ENCODE results near the gene CADPS2. TPM values are rescaled to one million over a fixed set of nuclear protein-coding genes. Genes with fewer than 3 reads are reported as not detected.

CADPS2 gene
- total RNA-seq, 1 donor from 2014 or later = 0.22 TPM

DNA sequence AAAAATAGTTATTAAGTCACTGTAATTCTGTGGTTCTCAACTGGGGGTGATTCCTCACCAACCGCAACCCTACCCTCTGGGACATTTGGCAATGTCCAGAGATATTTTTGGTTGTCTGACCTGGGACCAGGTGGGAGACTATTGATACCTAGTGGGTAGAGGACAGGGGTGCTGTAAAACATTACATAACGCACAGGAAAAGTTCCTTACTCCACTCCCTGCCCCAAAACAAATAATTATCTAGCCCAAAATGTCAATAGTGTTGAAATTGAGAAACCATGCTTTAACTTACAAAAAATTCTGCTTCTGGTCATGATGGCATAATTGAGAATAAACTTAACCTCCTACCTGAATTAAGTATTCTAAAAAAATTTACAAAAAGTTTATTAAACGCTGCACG lies 404.0 kb downstream of the CADPS2 start:
- H3K27me3 Mint-ChIP-seq (ENCODE audit: unreplicated experiment) = no peaks in the 10 kb centered on the region
- no peaks in the 10 kb centered on the region for H3K9me3 Mint-ChIP-seq (ENCODE audit: unreplicated experiment)
- no peak overlapping the region for H3K27ac Mint-ChIP-seq (ENCODE audit: unreplicated experiment)

GRCh38 chr7:122470859-122471258 lies 415.4 kb downstream of the CADPS2 start:
- H3K9me3 Mint-ChIP-seq (ENCODE audit: unreplicated experiment) = no peaks in the 10 kb centered on the region
- no peak for DNase-seq
- H3K36me3 Mint-ChIP-seq (ENCODE audit: unreplicated experiment) = no peaks in the 10 kb centered on the region
- H3K27ac Mint-ChIP-seq (ENCODE audit: unreplicated experiment) = no peak overlapping the region
- no peak overlapping the region for H3K4me3 Mint-ChIP-seq (ENCODE audit: unreplicated experiment)
- TF ChIP-seq, protein P1, sequence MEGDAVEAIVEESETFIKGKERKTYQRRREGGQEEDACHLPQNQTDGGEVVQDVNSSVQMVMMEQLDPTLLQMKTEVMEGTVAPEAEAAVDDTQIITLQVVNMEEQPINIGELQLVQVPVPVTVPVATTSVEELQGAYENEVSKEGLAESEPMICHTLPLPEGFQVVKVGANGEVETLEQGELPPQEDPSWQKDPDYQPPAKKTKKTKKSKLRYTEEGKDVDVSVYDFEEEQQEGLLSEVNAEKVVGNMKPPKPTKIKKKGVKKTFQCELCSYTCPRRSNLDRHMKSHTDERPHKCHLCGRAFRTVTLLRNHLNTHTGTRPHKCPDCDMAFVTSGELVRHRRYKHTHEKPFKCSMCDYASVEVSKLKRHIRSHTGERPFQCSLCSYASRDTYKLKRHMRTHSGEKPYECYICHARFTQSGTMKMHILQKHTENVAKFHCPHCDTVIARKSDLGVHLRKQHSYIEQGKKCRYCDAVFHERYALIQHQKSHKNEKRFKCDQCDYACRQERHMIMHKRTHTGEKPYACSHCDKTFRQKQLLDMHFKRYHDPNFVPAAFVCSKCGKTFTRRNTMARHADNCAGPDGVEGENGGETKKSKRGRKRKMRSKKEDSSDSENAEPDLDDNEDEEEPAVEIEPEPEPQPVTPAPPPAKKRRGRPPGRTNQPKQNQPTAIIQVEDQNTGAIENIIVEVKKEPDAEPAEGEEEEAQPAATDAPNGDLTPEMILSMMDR (IDR thresholded peaks at IDR 0.05; ENCODE audit: partially characterized antibody, unreplicated experiment) = no peak
- H3K4me1 Mint-ChIP-seq (ENCODE audit: low read depth, unreplicated experiment) = no peaks in the 10 kb centered on the region
- no peaks in the 10 kb centered on the region for H3K27me3 Mint-ChIP-seq (ENCODE audit: unreplicated experiment)

More for the DNA sequence above, 404.0 kb downstream of the CADPS2 start:
- DNase-seq = no peak
- no peak overlapping the region for H3K4me3 Mint-ChIP-seq (ENCODE audit: unreplicated experiment)
- H3K4me1 Mint-ChIP-seq (ENCODE audit: low read depth, unreplicated experiment) = no peaks in the 10 kb centered on the region
- TF ChIP-seq, protein P1 (IDR thresholded peaks at IDR 0.05; ENCODE audit: partially characterized antibody, unreplicated experiment) = no peak
- H3K36me3 Mint-ChIP-seq (ENCODE audit: unreplicated experiment) = no peaks in the 10 kb centered on the region

DNA sequence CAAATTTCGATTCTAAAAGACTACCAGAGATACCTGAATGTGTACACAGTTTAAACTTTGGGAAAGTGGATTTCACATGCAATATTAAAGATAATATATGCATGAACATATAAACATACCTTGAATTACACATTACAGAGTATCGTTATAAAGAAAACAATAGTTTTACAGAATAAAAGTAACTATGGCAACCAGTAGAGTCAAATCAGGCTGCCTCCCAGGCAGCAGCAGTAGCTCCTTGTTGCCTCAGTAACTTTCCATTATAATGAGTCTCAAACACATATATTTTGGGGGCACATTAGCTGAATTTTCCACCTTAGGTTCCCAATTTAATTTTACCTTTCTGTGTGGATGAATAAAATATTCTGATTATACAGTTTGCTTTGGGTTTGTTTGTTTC lies 417.3 kb downstream of the CADPS2 start:
- H3K27ac Mint-ChIP-seq (ENCODE audit: unreplicated experiment) = no peak overlapping the region
- no peaks in the 10 kb centered on the region for H3K36me3 Mint-ChIP-seq (ENCODE audit: unreplicated experiment)
- H3K27me3 Mint-ChIP-seq (ENCODE audit: unreplicated experiment) = peaks cover 1% of the 10 kb centered on the region
- no peaks in the 10 kb centered on the region for H3K9me3 Mint-ChIP-seq (ENCODE audit: unreplicated experiment)
- TF ChIP-seq, protein P1 (IDR thresholded peaks at IDR 0.05; ENCODE audit: partially characterized antibody, unreplicated experiment) = no peak
- H3K4me3 Mint-ChIP-seq (ENCODE audit: unreplicated experiment) = no peak overlapping the region
- no peak for DNase-seq
- H3K4me1 Mint-ChIP-seq (ENCODE audit: low read depth, unreplicated experiment) = no peaks in the 10 kb centered on the region

DNA sequence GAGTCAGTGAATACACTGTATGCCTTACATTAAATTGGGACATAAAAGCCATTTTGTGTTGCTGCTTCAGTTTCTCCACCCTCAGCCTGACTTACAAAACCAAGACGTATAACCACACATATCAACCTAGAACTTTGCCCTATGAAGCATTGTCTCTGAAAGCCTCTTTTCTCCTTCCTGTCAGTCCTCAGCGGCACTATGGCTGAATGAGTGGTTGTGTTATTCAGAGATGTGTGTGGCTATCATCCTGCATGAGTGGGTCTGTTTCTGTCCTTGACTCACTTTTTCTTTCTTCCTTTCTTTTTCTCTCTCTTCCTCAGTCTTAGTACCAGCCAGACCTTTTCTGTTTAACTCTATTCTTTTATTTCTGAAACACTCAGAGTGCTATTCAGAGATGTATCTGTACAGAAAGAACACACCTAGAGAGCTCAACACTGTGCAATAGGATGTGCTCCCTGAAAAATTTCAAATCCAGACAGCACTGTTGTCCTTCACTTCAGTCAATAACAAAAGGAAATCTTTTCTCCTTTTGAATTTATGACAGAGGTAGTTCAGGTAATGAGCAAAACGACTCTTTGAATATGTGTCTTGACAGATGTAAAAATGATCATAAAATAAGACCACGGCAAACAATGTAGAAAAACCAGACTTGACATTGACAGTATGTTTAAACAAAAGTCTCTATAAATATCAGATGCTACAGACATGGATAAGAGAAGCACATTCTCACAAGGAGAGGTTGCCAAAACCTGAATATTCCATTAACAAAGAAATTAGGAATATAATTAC lies 418.4 kb downstream of the CADPS2 start:
- H3K9me3 Mint-ChIP-seq (ENCODE audit: unreplicated experiment) = no peaks in the 10 kb centered on the region
- H3K36me3 Mint-ChIP-seq (ENCODE audit: unreplicated experiment) = no peaks in the 10 kb centered on the region
- H3K27me3 Mint-ChIP-seq (ENCODE audit: unreplicated experiment) = peaks cover 1% of the 10 kb centered on the region
- no peak overlapping the region for H3K4me3 Mint-ChIP-seq (ENCODE audit: unreplicated experiment)
- H3K27ac Mint-ChIP-seq (ENCODE audit: unreplicated experiment) = no peak overlapping the region
- no peak for DNase-seq
- TF ChIP-seq, protein P1 (IDR thresholded peaks at IDR 0.05; ENCODE audit: partially characterized antibody, unreplicated experiment) = no peak
- H3K4me1 Mint-ChIP-seq (ENCODE audit: low read depth, unreplicated experiment) = no peaks in the 10 kb centered on the region

DNA sequence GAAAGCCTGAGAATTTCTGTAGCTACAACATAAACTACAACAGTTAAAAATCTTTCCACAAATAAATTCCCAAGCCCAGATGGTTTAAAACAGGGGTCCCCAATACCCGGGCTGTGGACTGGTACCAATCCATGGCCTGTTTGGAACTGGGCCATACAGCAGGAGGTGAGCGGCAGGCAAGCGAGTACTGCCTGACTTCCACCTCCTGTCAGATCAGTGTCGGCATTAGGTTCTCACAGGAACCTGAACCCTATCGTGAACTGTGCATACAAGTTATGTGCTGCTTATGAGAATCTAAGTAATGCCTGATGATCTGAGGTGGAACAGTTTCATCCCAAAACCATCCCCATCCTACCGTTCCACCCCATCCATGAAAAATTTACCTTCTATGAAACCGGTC lies 421.0 kb downstream of the CADPS2 start:
- H3K4me1 Mint-ChIP-seq (ENCODE audit: low read depth, unreplicated experiment) = no peaks in the 10 kb centered on the region
- TF ChIP-seq, protein P1 (IDR thresholded peaks at IDR 0.05; ENCODE audit: partially characterized antibody, unreplicated experiment) = no peak
- H3K4me3 Mint-ChIP-seq (ENCODE audit: unreplicated experiment) = no peak overlapping the region

More for the DNA sequence above, 421.0 kb downstream of the CADPS2 start:
- H3K36me3 Mint-ChIP-seq (ENCODE audit: unreplicated experiment) = no peaks in the 10 kb centered on the region
- H3K9me3 Mint-ChIP-seq (ENCODE audit: unreplicated experiment) = no peaks in the 10 kb centered on the region
- no peak for DNase-seq
- no peak overlapping the region for H3K27ac Mint-ChIP-seq (ENCODE audit: unreplicated experiment)
- H3K27me3 Mint-ChIP-seq (ENCODE audit: unreplicated experiment) = peaks cover 1% of the 10 kb centered on the region
